GM04504 (cell line): Measurements from ENCODE around the gene TCERG1L.
"Not testable (repeated sequence)": the region's sequence is repeated elsewhere in the genome, so short reads cannot be mapped to it uniquely, and the experiment has no call there.

Source experiments
- DNase-seq: peaks from one replicate; pipeline ENCODE4 v3.0.0-alpha.2; 2012; ENCODE audit warnings: low read depth

The TCERG1L gene

GRCh38 chr10:131184503-131184902 is 127.0 kb downstream of the TCERG1L start:
- DNase-seq: no peak

DNA sequence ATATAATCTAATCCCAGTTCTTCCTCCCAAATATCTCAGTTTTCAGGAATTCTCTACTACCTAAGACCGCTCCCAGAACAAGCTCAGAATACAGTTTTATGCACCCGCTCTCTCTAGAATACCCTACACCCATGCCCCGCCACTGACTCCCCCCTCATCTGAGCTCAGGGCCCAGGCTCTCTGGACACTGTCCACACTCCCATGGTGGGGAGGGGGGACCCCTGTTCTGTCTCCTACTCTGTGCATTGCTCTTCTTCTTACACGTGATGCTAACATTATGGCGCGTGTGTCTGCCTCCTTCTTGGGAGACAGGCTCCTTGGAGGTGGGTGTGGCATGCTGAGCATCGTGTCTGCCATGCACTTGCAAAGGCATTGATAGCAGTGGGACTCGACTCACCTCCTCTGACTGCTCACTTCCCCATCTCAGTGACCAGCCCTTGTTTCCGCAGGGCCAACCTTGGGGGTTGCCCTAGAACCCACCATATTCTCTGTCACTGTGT is 127.9 kb downstream of the TCERG1L start:
- DNase-seq: no peak

GRCh38 chr10:131181456-131181855 is 130.1 kb downstream of the TCERG1L start:
- no peak for DNase-seq

GRCh38 chr10:131180740-131181415 is 130.6 kb downstream of the TCERG1L start:
- DNase-seq: no peak

DNA sequence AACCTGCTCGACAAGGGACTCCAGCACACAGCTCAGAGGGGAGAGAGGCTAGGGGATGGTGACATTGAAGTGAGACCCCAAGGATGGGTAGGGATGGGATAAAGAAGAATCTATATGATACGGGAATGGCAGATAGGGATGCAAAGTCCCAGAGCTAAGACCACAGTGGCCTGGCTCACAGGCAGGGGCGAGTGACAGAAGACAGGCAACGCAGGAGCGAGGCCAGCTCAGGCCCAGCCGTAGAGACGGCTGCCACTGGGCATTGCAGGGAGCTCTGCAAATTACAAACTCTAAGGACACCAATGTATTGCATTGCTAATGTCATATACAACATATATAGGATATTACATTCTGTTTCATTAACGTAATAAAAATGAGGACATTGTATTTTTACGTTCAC is 131.4 kb downstream of the TCERG1L start:
- no peak for DNase-seq

- DNase-seq: no peak
These were observed 132.2 kb downstream of the TCERG1L start for GRCh38 chr10:131179361-131179760.

DNA sequence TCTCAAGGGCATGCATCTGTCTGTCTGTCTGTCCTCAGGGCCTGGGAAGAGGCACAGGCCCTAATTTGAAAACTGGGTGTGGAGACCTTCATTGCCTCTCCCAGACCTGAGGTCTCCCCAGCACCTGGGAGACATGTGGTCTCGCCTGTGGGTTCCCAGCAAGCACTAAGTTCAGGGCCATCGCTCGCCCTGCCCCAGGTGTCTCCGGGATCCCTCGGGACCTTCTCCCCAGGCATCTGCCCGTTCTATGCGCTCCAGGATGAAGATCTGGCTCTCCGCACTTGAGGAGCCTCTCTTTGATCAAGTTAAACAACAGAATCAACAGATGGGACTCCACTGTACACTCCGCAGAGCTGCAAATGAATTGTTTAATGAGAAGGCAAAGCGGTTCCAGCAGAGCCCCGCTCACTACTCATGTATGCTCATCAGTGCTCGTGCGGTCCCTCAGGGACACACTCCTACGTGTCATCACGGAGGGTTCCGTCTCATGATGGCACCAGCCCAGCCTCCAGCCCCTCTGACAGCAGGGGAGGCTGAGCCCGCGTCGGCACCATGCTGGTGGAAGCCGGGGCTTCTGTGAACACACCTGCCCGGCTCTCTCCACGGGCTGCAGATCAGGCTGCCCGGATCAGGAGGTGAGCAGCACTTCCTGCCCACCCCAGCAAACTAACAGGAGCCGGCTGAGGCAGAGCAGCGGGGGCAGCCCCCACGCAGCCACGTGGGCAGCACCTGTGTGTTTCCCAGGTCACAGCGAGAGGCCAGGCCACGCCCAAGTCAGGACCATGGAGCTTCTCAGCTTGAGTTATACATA is 132.8 kb downstream of the TCERG1L start:
- no peak for DNase-seq

DNA sequence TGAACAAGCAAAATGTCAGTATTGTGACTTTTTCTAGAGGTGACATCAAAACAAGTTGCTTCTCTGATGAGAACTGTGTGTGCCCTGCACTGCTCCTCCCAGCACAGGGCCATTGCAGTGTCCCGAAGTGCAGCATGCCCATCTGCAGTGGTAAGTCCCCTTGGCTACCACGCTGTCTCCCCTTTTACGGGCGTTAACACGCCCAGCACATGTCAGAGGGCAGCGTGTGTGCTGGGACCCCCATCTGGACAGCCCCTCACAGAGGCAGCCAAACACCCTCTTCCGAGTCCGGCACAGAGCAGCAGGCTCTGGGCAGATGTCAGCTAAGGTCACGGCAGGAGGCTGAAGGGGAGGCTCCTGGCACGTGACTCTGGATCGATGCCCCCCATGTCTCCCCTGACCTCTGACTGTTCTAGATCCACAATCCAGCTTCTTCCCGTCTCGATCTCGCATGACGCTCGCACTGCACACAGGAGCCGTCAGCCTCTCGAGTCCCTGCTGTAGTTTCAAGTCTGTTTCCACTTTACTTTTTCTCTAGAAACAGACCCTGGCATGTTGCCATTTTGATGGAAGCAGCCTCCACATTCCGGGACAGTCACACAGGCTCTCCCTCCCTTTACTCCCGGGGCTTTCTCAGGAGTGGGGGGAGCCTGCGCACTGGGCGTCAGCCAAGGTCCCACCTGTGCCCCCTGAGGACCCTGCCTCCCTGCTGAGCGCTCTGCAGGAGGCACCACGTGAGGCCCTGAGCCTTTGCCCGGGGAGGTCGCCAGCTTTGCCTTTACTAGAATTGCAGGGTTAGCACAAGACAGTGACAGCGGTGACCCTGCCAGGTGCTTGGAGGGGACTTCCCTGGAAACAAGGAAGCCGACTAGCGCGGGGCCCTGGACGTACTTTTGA is 133.8 kb downstream of the TCERG1L start:
- no peak for DNase-seq

DNA sequence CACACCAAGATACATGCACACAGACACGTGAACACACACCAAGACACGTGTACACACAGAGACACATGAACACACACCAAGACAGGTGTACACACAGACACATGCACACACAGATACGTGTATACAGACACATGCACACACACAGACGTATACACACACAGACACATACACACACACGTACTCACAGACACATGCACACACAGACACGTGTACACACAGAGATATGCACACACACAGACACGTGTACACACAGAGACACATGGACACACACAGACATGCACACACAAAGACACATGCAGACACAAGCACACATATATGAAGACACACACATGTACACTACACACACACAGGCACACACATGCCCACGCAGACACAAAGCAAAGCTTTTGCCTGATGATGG is 134.6 kb downstream of the TCERG1L start:
- DNase-seq: no peak

DNA sequence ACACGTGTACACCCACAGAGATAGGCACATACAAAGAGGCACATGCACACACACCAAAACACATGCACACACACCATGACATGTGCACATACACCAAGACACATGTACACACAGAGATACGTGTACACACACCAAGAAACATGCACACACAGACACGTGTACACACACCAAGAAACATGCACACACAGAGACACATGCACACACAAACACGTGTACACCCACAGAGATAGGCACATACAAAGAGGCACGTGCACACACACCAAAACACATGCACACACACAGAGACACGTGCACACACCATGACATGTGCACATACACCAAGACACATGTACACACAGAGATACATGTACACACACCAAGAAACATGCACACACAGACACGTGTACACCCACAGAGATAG is 135.2 kb downstream of the TCERG1L start:
- not testable (repeated sequence) for DNase-seq

DNA sequence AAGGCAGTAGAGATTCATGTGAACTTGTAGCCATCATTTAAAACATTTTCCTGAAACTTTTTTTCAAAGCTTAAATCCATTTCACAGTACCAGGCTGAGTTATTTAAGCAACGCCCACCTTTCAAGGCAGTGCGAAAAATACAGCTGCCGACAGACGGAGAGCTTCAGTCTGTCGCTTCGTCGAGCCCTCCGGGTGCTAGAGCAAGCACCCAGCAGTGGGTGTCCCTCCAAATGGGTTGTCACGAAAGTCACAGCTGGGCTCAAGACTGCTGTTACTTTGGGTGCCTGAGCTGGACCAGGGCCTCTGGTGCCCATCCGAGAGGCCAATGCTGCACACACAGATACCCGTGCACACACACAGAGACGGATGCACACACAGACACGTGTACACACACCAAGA is 135.6 kb downstream of the TCERG1L start:
- DNase-seq: no peak

DNA sequence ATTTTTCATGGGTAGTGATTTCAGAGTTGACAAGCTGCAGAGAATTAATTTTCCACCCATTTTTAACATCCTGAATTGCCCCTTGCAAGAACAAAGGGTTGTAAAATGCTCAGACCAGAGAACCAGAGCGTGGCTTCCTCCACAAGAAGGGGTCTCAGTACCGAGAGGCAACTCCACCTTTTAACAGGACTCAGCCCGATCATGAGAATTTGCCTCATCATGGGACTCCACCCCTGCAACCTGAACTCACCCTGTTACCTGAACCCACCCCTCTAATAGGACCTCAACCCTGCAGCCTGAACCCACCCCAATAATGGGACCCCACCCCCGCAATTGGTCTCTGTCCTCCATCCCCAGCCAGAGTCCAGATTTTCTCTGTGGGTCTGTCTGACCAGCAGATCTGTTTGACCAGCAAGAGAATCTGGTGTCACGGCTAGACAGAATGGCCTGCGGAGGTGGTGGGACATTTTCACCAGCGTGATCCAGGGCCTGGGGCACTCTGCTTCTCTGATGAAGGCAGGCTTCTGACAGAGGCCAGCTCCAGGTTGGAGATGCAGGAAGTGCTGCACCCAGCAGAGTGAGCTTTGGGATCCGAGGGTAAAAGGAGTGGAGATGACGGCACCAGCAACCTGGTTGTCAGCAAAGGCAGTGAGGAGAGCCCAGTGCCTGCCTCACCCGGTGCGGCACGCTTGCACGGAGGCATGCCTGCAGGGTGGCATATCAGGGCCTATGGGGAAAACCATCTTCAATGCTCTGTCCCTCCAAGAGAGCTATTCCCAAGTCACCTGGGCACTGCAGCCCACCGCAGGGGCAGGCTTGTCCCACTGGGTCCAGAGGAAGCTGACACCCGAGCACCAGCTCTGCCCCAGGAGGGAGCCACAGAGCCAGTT is 136.6 kb downstream of the TCERG1L start:
- no peak for DNase-seq

- no peak for DNase-seq
These were observed 137.3 kb downstream of the TCERG1L start for GRCh38 chr10:131174211-131174565.

- no peak for DNase-seq
These were observed 137.9 kb downstream of the TCERG1L start for GRCh38 chr10:131173484-131174210.

- DNase-seq: no peak
These were observed 139.1 kb downstream of the TCERG1L start for GRCh38 chr10:131172433-131172832.

GRCh38 chr10:131169146-131169545 is 142.4 kb downstream of the TCERG1L start:
- DNase-seq: no peak

DNA sequence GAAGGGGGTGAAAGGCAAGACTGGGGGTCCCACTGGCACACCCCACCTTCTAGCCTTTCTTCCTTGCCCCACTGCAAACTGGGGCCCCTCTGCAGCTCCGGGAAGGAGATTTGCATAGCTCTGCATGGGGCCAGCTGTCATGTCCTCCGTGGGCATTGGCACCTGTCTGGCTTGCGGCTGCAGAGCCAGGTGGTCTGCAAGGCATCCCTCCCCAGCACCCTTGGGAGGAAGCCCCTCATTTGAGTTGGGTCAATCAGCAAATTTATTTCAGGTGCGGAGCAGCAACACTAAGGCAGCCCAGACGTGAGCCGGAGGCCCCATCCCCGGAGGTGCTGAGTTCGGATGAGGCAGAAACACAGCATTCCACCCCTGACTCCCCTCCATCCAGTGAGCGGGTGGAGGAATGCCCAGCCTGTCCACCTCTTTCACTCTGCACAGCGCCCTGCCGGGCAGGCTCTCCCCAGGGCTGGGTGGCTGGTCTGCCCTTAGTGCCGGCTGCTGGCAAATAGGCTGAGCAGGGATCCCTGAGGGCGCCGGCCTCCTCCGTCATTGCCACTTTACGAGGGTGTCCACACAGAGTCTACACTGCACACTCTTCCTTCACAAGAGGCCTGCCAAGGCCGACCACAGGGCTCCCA is 143.2 kb downstream of the TCERG1L start:
- no peak for DNase-seq

DNA sequence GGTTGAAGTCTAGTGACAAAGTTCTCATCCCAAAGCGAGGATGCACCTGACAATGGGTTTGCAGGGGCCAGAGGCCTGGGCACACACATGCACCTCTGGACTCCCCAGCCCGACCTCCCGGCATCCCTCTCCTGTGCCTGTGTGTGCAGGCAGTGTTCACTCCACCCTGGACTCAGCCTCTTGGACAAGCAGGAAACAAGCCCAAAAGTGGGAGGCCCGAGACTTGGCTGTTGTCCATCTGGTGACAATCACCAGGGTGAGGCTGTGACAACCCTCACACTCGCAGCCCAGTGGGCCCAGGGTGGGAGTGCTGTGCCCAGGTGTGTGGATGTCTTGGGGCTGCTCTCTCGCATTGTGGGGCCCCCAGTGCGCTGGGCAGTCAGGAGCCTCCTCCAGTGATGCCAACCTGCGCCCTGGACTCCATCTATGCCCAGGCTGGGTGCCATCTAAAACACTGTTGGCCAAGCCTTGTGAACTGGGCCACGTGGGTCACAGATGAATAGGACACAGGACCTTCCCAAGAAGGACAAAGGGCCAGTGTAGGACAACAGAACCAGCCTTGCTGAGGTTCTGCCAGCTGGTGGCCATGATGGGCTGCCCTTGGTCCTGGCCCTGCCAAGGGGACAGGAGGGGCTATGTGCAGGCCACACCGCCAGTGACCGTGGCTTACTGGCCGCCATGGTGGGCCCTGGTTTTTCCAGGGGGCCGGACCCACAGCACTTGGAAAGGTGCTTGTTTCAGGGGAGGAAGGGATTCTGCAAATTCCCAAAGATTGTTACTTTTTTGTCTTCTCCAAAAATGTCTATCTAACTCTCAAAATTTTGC is 144.3 kb downstream of the TCERG1L start:
- DNase-seq: no peak

DNA sequence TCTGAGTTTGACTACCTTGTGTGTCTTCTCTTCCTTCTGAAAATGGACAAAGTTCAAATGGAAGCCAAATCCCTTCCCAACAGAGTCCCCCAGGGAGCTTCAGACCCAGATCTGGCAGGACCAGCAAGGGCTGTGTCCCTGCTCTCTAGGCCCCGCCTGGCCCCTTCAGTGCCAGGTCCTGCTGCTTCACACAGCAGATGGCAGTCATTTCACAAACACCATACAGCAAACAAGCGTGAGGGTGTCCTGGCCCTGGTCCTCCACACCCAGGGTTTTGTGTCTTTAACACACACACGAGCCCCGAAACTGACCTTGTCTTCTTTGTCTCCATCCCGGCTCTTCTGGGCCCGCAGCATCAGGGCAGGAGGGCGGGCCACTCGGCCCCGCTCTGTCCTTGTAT is 145.0 kb downstream of the TCERG1L start:
- DNase-seq: no peak
